Measurements from ENCODE around the gene ADIPOR1.

- TF ChIP-seq POLR2AphosphoS5 (IDR thresholded peaks at IDR 0.05; ENCODE audit: low read depth, low read length) (no peak), REST (IDR thresholded peaks at IDR 0.05; ENCODE audit: insufficient read depth in 1 of 2, low read depth in 2 of 2, low read length in 2 of 2) (no peak), FOXP2 (optimal IDR thresholded peaks at IDR 0.05; ENCODE audit: borderline replicate concordance, extremely low read depth, extremely low read length, insufficient read depth) (no peak), TAF1 (IDR thresholded peaks at IDR 0.05; ENCODE audit: borderline replicate concordance, insufficient read depth, low read length) (no peak), SIN3A (IDR thresholded peaks at IDR 0.05; ENCODE audit: borderline replicate concordance, insufficient read depth, low read length) (no peak)
Measured at GRCh38 chr1:202959276-202959620, 1.1 kb upstream of the ADIPOR1 start.

Data from PFSK-1 (cell line).